Measurements from ENCODE around the gene POU2F3.

The POU2F3 gene

GRCh38 chr11:120281143-120281795, 41.3 kb downstream of the POU2F3 start:
- FAIRE-seq (no peak), DNase-seq (ENCODE audit: low spot score) (no peak)

GRCh38 chr11:120283124-120283523, 43.2 kb downstream of the POU2F3 start:
- DNase-seq (ENCODE audit: low spot score) (no peak), FAIRE-seq (no peak)

- FAIRE-seq (no peak), DNase-seq (ENCODE audit: low spot score) (no peak)
These were observed 44.3 kb downstream of the POU2F3 start for GRCh38 chr11:120284272-120284671.

- DNase-seq (ENCODE audit: low spot score) (no peak), FAIRE-seq (no peak)
These were observed 45.3 kb downstream of the POU2F3 start for GRCh38 chr11:120285256-120285655.

GRCh38 chr11:120288021-120288420, 48.1 kb downstream of the POU2F3 start:
- DNase-seq (ENCODE audit: low spot score) = no peak
- FAIRE-seq = no peak

- no peak for FAIRE-seq
- DNase-seq (ENCODE audit: low spot score) = no peak
These were observed 49.5 kb downstream of the POU2F3 start for GRCh38 chr11:120289426-120289825.

- DNase-seq (ENCODE audit: low spot score) = no peak
- FAIRE-seq = no peak
These were observed 51.0 kb downstream of the POU2F3 start for GRCh38 chr11:120290956-120291355.

GRCh38 chr11:120293038-120293800, 53.3 kb downstream of the POU2F3 start:
- FAIRE-seq (no peak), DNase-seq (ENCODE audit: low spot score) (no peak)

- FAIRE-seq (no peak), DNase-seq (ENCODE audit: low spot score) (no peak)
These were observed 54.2 kb downstream of the POU2F3 start for GRCh38 chr11:120294096-120294495.

GRCh38 chr11:120295099-120295498, 55.2 kb downstream of the POU2F3 start:
- FAIRE-seq (no peak), DNase-seq (ENCODE audit: low spot score) (no peak)

- no peak for DNase-seq (ENCODE audit: low spot score)
- no peak for FAIRE-seq
These were observed 56.6 kb downstream of the POU2F3 start for GRCh38 chr11:120296554-120296953.

- no peak for FAIRE-seq
- DNase-seq (ENCODE audit: low spot score) = no peak
These were observed 58.5 kb downstream of the POU2F3 start for GRCh38 chr11:120298461-120298860.

- FAIRE-seq (no peak), DNase-seq (ENCODE audit: low spot score) (no peak)
These were observed 62.3 kb downstream of the POU2F3 start for GRCh38 chr11:120302001-120302805.

- DNase-seq (ENCODE audit: low spot score) (peak; percentile 44), FAIRE-seq (no peak)
These were observed 63.2 kb downstream of the POU2F3 start for GRCh38 chr11:120303004-120303637.

- no peak for FAIRE-seq
- DNase-seq (ENCODE audit: low spot score) = no peak
These were observed 64.6 kb downstream of the POU2F3 start for GRCh38 chr11:120304526-120304925.

- DNase-seq (ENCODE audit: low spot score) (no peak), FAIRE-seq (no peak)
These were observed 65.3 kb downstream of the POU2F3 start for GRCh38 chr11:120305286-120305685.

- no peak for FAIRE-seq
- peak; percentile 74 for DNase-seq (ENCODE audit: low spot score)
These were observed 66.7 kb downstream of the POU2F3 start for GRCh38 chr11:120306519-120307242.

GRCh38 chr11:120307476-120307875, 67.5 kb downstream of the POU2F3 start:
- FAIRE-seq (no peak), DNase-seq (ENCODE audit: low spot score) (no peak)

- no peak for DNase-seq (ENCODE audit: low spot score)
- no peak for FAIRE-seq
These were observed 68.1 kb downstream of the POU2F3 start for GRCh38 chr11:120308081-120308480.

GRCh38 chr11:120310870-120311269, 70.9 kb downstream of the POU2F3 start:
- DNase-seq (ENCODE audit: low spot score) (no peak), FAIRE-seq (no peak)

GRCh38 chr11:120314861-120315260, 74.9 kb downstream of the POU2F3 start:
- no peak for FAIRE-seq
- no peak for DNase-seq (ENCODE audit: low spot score)
